K562 (cell line): Measurements from ENCODE around the gene GAB2. TPM values are rescaled to one million over a fixed set of nuclear protein-coding genes. Genes with fewer than 3 reads are reported as not detected.

Experiments used
- CBFB ChIP-seq: sonication (generic); formaldehyde crosslinking; IDR thresholded peaks from 2 replicates; pipeline ENCODE4 v1.4.0; 2020; ENCODE audit warnings: mild to moderate bottlenecking, missing genetic modification reagents
- E2F6 ChIP-seq, 2 experiments: IDR thresholded peaks; 2 replicates each; pipeline ENCODE4 v1.6.1; 2011; ENCODE audit warnings: borderline replicate concordance in 1 of 2, control low read depth in 1 of 2, low read depth in 1 of 2, low read length in 1 of 2, mild to moderate bottlenecking in 1 of 2, mixed read lengths in 1 of 2, moderate library complexity in 1 of 2; ENCODE audit not compliant: insufficient read depth in 1 of 2, insufficient read length in 1 of 2, poor library complexity in 1 of 2, severe bottlenecking in 1 of 2; ENCODE audit errors: extremely low read depth in 1 of 2
- EP400 ChIP-seq: fragments of 450-650 bp; IDR thresholded peaks from 2 replicates; pipeline ENCODE4 v1.6.1; 2017; ENCODE audit warnings: antibody characterized with exemption, mild to moderate bottlenecking, moderate library complexity
- GABPA ChIP-seq: fragments of 200-800 bp; sonication (Bioruptor generic); conservative IDR thresholded peaks from 2 replicates; pipeline ENCODE4 v1.6.1; 2016; ENCODE audit warnings: low read depth, missing genetic modification characterization, missing compliant biosample characterization
- HSF4 ChIP-seq: fragments of 250-450 bp; sonication (Bioruptor Pico); IDR thresholded peaks from 2 replicates; pipeline ENCODE4 v2.1.2; 2022; ENCODE audit warnings: mild to moderate bottlenecking, moderate library complexity, borderline replicate concordance
- ILF3 ChIP-seq: fragments of 450-650 bp; IDR thresholded peaks from 2 replicates; pipeline ENCODE4 v1.6.1; 2018; ENCODE audit warnings: antibody characterized with exemption, mild to moderate bottlenecking, moderate library complexity, borderline replicate concordance
- MAFF ChIP-seq: IDR thresholded peaks from 2 replicates; pipeline ENCODE4 v1.6.1; 2012; ENCODE audit warnings: low read length, improper control_type of control experiment
- MCM2 ChIP-seq: fragments of 450-650 bp; IDR thresholded peaks from 2 replicates; pipeline ENCODE4 v1.6.1; 2017; ENCODE audit warnings: low read depth, mild to moderate bottlenecking
- NCOA1 ChIP-seq: fragments of 450-650 bp; IDR thresholded peaks from 2 replicates; pipeline ENCODE4 v1.6.1; 2016; ENCODE audit warnings: low read depth
- NCOA2 ChIP-seq, 2 experiments: fragments of 450-650 bp; IDR thresholded peaks; 2 replicates each; pipeline ENCODE4 v1.6.1; 2018; ENCODE audit warnings: mild to moderate bottlenecking in 2 of 2, moderate library complexity in 1 of 2; ENCODE audit not compliant: partially characterized antibody in 2 of 2
- POU5F1 ChIP-seq: fragments of 150-350 bp; IDR thresholded peaks from 2 replicates; pipeline ENCODE4 v1.6.1; 2014; ENCODE audit warnings: borderline replicate concordance, low read length, low read depth, mild to moderate bottlenecking; ENCODE audit not compliant: partially characterized antibody
- ZBED1 ChIP-seq: IDR thresholded peaks from 2 replicates; pipeline ENCODE4 v1.6.1; 2014
- ZFP1 ChIP-seq: fragments of 450-650 bp; formaldehyde crosslinking; IDR thresholded peaks from 2 replicates; pipeline ENCODE4 v1.4.0; 2020; ENCODE audit warnings: mild to moderate bottlenecking, mixed read lengths
- ZKSCAN1 ChIP-seq: fragments of 150-350 bp; IDR thresholded peaks from 2 replicates; pipeline ENCODE4 v1.6.1; 2016; ENCODE audit warnings: low read depth, low read length
- polyA plus RNA-seq, 8 experiments: library from polyadenylated mRNA; depleted of rRNA in 4 of 8; stranded (reverse) in 5 of 8; unstranded in 3 of 8; fragments of >200 nt; fragmentation: Nextera tagmentation in 2 of 8; fragmentation: Illumina TruSeq in 1 of 8; extraction: Ambion mirVana in 2 of 8; extraction: Trizol in 1 of 8; gene quantifications; 2 replicates each; pipeline versions ENCODE4 v1.2.1 to v1.2.3, GENCODE V29; 2011 to 2014; ENCODE audit warnings: inconsistent platforms in 1 of 8, missing spikeins in 1 of 8
- total RNA-seq, 7 experiments: library from RNA; depleted of rRNA in 6 of 7; stranded (reverse); fragments of >200 nt in 6 of 7; fragmentation: Illumina TruSeq in 2 of 7; extraction: Trizol in 2 of 7; gene quantifications; 2 replicates each; pipeline versions ENCODE4 v1.2.1 to v1.2.3, GENCODE V29; 2011 to 2021; ENCODE audit warnings: low replicate concordance in 1 of 7
- TF ChIP-seq, protein P1 (sequence below): fragments of 200-600 bp; sonication (generic); IDR thresholded peaks from one replicate; pipeline ENCODE4 v1.6.1; 2012; ENCODE audit warnings: mild to moderate bottlenecking, low read depth, low read length, inconsistent platforms
- TF ChIP-seq, protein P2 (sequence below): fragments of 250-450 bp; sonication (Bioruptor Pico); IDR thresholded peaks from 2 replicates; pipeline ENCODE4 v1.6.1; 2021; ENCODE audit warnings: mild to moderate bottlenecking

GAB2 gene
- total and polyA plus RNA-seq, 9 of the 15 experiments (the other 6 are each of a cell fraction or from before 2014, with no cell fraction given): 2.3 to 35.2 (median 16.1) TPM

DNA sequence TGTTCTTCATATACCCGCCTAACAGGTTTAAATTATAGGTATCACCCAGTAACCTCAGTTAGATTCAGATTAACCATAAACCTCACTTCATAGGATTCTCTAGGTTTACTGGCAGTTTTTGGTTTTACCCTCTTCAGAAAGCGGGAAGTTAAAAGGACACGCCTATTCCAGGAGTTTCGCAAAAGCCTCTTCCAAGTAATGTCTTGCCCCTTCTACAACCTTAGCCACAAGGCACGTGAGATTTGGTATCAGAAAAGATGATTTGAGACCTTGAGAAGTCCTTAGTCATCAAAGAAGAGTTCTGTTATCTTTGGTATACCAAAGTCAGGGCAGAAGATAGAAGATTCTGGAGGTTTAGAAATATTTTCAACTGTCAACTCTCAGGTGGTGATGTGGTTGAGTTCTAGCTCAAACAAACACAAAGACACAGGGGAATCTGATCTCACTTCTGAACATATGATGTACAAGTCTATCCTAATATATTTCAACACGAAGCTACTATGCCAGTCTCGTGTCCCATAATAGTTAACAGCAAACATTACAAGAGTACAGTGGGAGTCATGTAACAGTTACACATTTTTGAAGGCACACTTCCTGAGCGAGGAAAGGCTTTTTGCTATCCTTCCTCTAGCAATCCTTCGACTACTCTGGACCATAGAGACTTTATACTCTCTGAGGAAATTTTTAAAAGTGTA, 125.4 kb downstream of the GAB2 start (continued):
- TF ChIP-seq, protein P1, sequence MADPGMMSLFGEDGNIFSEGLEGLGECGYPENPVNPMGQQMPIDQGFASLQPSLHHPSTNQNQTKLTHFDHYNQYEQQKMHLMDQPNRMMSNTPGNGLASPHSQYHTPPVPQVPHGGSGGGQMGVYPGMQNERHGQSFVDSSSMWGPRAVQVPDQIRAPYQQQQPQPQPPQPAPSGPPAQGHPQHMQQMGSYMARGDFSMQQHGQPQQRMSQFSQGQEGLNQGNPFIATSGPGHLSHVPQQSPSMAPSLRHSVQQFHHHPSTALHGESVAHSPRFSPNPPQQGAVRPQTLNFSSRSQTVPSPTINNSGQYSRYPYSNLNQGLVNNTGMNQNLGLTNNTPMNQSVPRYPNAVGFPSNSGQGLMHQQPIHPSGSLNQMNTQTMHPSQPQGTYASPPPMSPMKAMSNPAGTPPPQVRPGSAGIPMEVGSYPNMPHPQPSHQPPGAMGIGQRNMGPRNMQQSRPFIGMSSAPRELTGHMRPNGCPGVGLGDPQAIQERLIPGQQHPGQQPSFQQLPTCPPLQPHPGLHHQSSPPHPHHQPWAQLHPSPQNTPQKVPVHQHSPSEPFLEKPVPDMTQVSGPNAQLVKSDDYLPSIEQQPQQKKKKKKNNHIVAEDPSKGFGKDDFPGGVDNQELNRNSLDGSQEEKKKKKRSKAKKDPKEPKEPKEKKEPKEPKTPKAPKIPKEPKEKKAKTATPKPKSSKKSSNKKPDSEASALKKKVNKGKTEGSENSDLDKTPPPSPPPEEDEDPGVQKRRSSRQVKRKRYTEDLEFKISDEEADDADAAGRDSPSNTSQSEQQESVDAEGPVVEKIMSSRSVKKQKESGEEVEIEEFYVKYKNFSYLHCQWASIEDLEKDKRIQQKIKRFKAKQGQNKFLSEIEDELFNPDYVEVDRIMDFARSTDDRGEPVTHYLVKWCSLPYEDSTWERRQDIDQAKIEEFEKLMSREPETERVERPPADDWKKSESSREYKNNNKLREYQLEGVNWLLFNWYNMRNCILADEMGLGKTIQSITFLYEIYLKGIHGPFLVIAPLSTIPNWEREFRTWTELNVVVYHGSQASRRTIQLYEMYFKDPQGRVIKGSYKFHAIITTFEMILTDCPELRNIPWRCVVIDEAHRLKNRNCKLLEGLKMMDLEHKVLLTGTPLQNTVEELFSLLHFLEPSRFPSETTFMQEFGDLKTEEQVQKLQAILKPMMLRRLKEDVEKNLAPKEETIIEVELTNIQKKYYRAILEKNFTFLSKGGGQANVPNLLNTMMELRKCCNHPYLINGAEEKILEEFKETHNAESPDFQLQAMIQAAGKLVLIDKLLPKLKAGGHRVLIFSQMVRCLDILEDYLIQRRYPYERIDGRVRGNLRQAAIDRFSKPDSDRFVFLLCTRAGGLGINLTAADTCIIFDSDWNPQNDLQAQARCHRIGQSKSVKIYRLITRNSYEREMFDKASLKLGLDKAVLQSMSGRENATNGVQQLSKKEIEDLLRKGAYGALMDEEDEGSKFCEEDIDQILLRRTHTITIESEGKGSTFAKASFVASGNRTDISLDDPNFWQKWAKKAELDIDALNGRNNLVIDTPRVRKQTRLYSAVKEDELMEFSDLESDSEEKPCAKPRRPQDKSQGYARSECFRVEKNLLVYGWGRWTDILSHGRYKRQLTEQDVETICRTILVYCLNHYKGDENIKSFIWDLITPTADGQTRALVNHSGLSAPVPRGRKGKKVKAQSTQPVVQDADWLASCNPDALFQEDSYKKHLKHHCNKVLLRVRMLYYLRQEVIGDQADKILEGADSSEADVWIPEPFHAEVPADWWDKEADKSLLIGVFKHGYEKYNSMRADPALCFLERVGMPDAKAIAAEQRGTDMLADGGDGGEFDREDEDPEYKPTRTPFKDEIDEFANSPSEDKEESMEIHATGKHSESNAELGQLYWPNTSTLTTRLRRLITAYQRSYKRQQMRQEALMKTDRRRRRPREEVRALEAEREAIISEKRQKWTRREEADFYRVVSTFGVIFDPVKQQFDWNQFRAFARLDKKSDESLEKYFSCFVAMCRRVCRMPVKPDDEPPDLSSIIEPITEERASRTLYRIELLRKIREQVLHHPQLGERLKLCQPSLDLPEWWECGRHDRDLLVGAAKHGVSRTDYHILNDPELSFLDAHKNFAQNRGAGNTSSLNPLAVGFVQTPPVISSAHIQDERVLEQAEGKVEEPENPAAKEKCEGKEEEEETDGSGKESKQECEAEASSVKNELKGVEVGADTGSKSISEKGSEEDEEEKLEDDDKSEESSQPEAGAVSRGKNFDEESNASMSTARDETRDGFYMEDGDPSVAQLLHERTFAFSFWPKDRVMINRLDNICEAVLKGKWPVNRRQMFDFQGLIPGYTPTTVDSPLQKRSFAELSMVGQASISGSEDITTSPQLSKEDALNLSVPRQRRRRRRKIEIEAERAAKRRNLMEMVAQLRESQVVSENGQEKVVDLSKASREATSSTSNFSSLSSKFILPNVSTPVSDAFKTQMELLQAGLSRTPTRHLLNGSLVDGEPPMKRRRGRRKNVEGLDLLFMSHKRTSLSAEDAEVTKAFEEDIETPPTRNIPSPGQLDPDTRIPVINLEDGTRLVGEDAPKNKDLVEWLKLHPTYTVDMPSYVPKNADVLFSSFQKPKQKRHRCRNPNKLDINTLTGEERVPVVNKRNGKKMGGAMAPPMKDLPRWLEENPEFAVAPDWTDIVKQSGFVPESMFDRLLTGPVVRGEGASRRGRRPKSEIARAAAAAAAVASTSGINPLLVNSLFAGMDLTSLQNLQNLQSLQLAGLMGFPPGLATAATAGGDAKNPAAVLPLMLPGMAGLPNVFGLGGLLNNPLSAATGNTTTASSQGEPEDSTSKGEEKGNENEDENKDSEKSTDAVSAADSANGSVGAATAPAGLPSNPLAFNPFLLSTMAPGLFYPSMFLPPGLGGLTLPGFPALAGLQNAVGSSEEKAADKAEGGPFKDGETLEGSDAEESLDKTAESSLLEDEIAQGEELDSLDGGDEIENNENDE: no peak
- TF ChIP-seq, protein P2, sequence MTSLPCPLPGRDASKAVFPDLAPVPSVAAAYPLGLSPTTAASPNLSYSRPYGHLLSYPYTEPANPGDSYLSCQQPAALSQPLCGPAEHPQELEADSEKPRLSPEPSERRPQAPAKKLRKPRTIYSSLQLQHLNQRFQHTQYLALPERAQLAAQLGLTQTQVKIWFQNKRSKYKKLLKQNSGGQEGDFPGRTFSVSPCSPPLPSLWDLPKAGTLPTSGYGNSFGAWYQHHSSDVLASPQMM (CRISPR knock-in tag): no peak
- TF ChIP-seq EP400 (peak; percentile 74), MAFF (peak; percentile 92), POU5F1 (no peak), ILF3 (no peak), E2F6 (IDR thresholded peaks at IDR 0.05; ENCODE audit: borderline replicate concordance in 1 of 2, extremely low read depth in 1 of 2, insufficient read depth in 1 of 2, insufficient read length in 1 of 2, low read depth in 1 of 2, low read length in 1 of 2, poor library complexity in 1 of 2, severe bottlenecking in 1 of 2) (peak; percentile 45 to 62), ZFP1 (CRISPR knock-in tag) (no peak), MCM2 (no peak), NCOA1 (peak; percentile 88), ZBED1 (no peak), CBFB (no peak), GABPA (tag) (no peak; the same call in 1 of the 2 replicates), NCOA2 (IDR thresholded peaks at IDR 0.05; ENCODE audit: partially characterized antibody in 2 of 2) (no peak), ZKSCAN1 (no peak), HSF4 (CRISPR knock-in tag) (no peak)
